HepG2 (cell line): ENCODE data around the gene SOCS1. TPM values are rescaled to one million over a fixed set of nuclear protein-coding genes. Genes with fewer than 3 reads are reported as not detected.

Source experiments
- ARNT2 ChIP-seq: sonication (generic); formaldehyde crosslinking; IDR thresholded peaks from 2 replicates; pipeline ENCODE4 v1.8.0; 2022; ENCODE audit warnings: mild to moderate bottlenecking, low read depth, missing genetic modification reagents, moderate library complexity
- BRD4 ChIP-seq: sonication (generic); formaldehyde crosslinking; IDR thresholded peaks from 2 replicates; pipeline ENCODE4 v1.4.0; 2020; ENCODE audit warnings: missing genetic modification reagents
- ETV5 ChIP-seq: IDR thresholded peaks from 2 replicates; pipeline ENCODE4 v1.6.1; 2018; ENCODE audit warnings: missing biosample characterization, missing genetic modification reagents, inconsistent platforms, borderline replicate concordance
- HDAC1 ChIP-seq: sonication (generic); formaldehyde crosslinking; IDR thresholded peaks from 2 replicates; pipeline ENCODE4 v1.5.1; 2020; ENCODE audit warnings: mild to moderate bottlenecking, missing genetic modification reagents
- HMGXB4 ChIP-seq, 2 experiments: sonication (generic) in 1 of 2; formaldehyde crosslinking in 1 of 2; IDR thresholded peaks; 2 replicates each; pipeline versions ENCODE4 v1.4.0 to v1.6.1; 2018 to 2020; ENCODE audit warnings: missing genetic modification reagents in 2 of 2, borderline replicate concordance in 1 of 2, low read depth in 1 of 2, mild to moderate bottlenecking in 1 of 2, missing biosample characterization in 1 of 2
- KDM5B ChIP-seq: sonication (generic); formaldehyde crosslinking; IDR thresholded peaks from 2 replicates; pipeline ENCODE4 v1.4.0; 2020; ENCODE audit warnings: missing genetic modification reagents, mild to moderate bottlenecking, borderline replicate concordance
- MED1 ChIP-seq: sonication (generic); formaldehyde crosslinking; IDR thresholded peaks from 2 replicates; pipeline ENCODE4 v1.4.0; 2020; ENCODE audit warnings: missing genetic modification reagents
- MLX ChIP-seq: IDR thresholded peaks from 2 replicates; pipeline ENCODE4 v1.6.1; 2016
- MTF1 ChIP-seq: sonication (generic); formaldehyde crosslinking; IDR thresholded peaks from 2 replicates; pipeline ENCODE4 v1.5.0; 2020; ENCODE audit warnings: missing genetic modification reagents
- NAIF1 ChIP-seq: sonication (generic); formaldehyde crosslinking; IDR thresholded peaks from 2 replicates; pipeline ENCODE4 v1.5.0; 2020; ENCODE audit warnings: mild to moderate bottlenecking, missing genetic modification reagents, borderline replicate concordance
- PATZ1 ChIP-seq: sonication (generic); formaldehyde crosslinking; IDR thresholded peaks from 2 replicates; pipeline ENCODE4 v1.4.0; 2020; ENCODE audit warnings: missing genetic modification reagents
- SAP130 ChIP-seq: IDR thresholded peaks from 2 replicates; pipeline ENCODE4 v1.6.1; 2016; ENCODE audit warnings: low read depth
- SMAD9 ChIP-seq: sonication (generic); formaldehyde crosslinking; IDR thresholded peaks from 2 replicates; pipeline ENCODE4 v1.5.1; 2020; ENCODE audit warnings: mild to moderate bottlenecking, missing genetic modification reagents
- TEF ChIP-seq: sonication (generic); formaldehyde crosslinking; IDR thresholded peaks from 2 replicates; pipeline ENCODE4 v1.5.0; 2020; ENCODE audit warnings: missing genetic modification reagents
- YEATS2 ChIP-seq: sonication (generic); formaldehyde crosslinking; IDR thresholded peaks from 2 replicates; pipeline ENCODE4 v1.4.0; 2020; ENCODE audit warnings: missing genetic modification reagents, borderline replicate concordance
- ZBTB42 ChIP-seq: sonication (generic); formaldehyde crosslinking; IDR thresholded peaks from 2 replicates; pipeline ENCODE4 v1.5.0; 2020; ENCODE audit warnings: mild to moderate bottlenecking, missing genetic modification reagents
- ZBTB7B ChIP-seq: sonication (generic); formaldehyde crosslinking; IDR thresholded peaks from 2 replicates; pipeline ENCODE4 v1.4.0; 2020; ENCODE audit warnings: missing genetic modification reagents
- ZMYM3 ChIP-seq: sonication (generic); formaldehyde crosslinking; IDR thresholded peaks from 2 replicates; pipeline ENCODE4 v1.5.1; 2020; ENCODE audit warnings: mild to moderate bottlenecking, missing genetic modification reagents
- ZNF121 ChIP-seq: sonication (generic); formaldehyde crosslinking; IDR thresholded peaks from 2 replicates; pipeline ENCODE4 v1.5.0; 2020; ENCODE audit warnings: mild to moderate bottlenecking, missing genetic modification reagents
- ZNF296 ChIP-seq: sonication (generic); formaldehyde crosslinking; conservative IDR thresholded peaks from 2 replicates; pipeline ENCODE4 v1.5.0; 2020; ENCODE audit warnings: mild to moderate bottlenecking, missing genetic modification reagents
- ZNF329 ChIP-seq: sonication (generic); formaldehyde crosslinking; IDR thresholded peaks from 2 replicates; pipeline ENCODE4 v1.9.0; 2021; ENCODE audit warnings: low read depth, mild to moderate bottlenecking, missing genetic modification reagents
- ZNF451 ChIP-seq: sonication (generic); formaldehyde crosslinking; IDR thresholded peaks from 2 replicates; pipeline ENCODE4 v1.5.0; 2020; ENCODE audit warnings: mild to moderate bottlenecking, missing genetic modification reagents
- ZNF556 ChIP-seq: sonication (generic); formaldehyde crosslinking; IDR thresholded peaks from 2 replicates; pipeline ENCODE4 v1.4.0; 2020; ENCODE audit warnings: mild to moderate bottlenecking, missing genetic modification reagents, borderline replicate concordance
- ZNF597 ChIP-seq: sonication (generic); formaldehyde crosslinking; IDR thresholded peaks from 2 replicates; pipeline ENCODE4 v1.5.0; 2020; ENCODE audit warnings: missing genetic modification reagents
- polyA plus RNA-seq, 8 experiments: library from polyadenylated mRNA; depleted of rRNA in 3 of 8; stranded (reverse) in 7 of 8; unstranded in 1 of 8; fragments of >200 nt; fragmentation: Illumina TruSeq in 4 of 8; extraction: Trizol in 4 of 8; gene quantifications; 2 replicates each; pipeline versions ENCODE4 v1.2.1 to v1.2.3, GENCODE V29; 2011 to 2016; ENCODE audit warnings: low read depth in 4 of 8, missing spikeins in 1 of 8, mixed read lengths in 1 of 8; ENCODE audit not compliant: insufficient read depth in 1 of 8
- total RNA-seq, 5 experiments: library from RNA; depleted of rRNA; stranded (reverse); fragments of >200 nt; fragmentation: Illumina TruSeq; extraction: Trizol; gene quantifications; 2 replicates each; pipeline ENCODE4 v1.2.3, GENCODE V29; 2016; ENCODE audit warnings: low read depth in 1 of 5

The SOCS1 gene
- total and polyA plus RNA-seq, 2 of the 13 experiments (the other 11 are each of a cell fraction or from before 2014, with no cell fraction given): 5.3 to 6.3 TPM

DNA sequence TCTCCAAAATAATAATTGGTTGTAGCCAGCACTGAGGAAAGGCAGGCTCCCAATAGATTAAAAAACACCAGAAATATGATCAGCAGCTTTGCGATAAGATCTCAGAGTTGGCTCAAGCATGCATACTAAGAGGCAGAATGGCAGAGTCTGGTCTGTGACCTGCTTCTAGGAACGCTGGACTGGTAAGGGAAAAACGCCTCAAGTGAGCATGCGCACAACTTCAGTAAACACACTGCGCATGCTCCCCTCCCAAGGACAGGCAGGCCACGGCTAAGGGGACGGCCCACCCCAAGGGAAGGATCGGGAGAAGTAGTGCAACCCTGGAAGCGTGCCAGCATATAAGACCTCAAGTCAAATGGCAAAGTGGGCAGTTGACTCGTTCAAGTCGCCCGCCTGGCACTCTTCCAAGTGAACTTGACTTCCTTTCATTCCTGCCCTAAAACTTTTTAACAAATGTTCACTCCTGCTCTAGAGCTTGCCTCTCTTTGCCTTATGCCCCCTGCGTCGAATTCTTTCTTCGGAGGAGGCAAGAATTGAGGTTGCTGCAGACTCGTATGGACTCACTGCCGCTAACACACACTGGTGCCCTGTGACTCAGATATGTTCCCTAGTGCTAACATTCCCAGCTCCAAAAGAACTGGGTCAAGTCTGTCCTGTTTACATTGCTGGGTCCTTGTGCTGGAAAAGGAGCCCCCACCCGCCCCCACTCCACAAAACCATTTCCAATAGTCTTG, 47.6 kb upstream of the SOCS1 start (continued):
- TF ChIP-seq ZNF556 (CRISPR knock-in tag) (peak; percentile 32; the same call in 1 of the 2 replicates), MTF1 (CRISPR knock-in tag) (no peak), ZNF296 (CRISPR knock-in tag) (no peak), NAIF1 (CRISPR knock-in tag) (no peak), HMGXB4 (CRISPR knock-in tag; IDR thresholded peaks at IDR 0.05; ENCODE audit: borderline replicate concordance in 1 of 2, low read depth in 1 of 2) (0 out of 4 replicates have a peak, but pooled peaks of 1 of the 2 experiments have one; percentile 19), HDAC1 (CRISPR knock-in tag) (0 out of 2 replicates have a peak, but pooled peaks have one; percentile 16), ETV5 (CRISPR knock-in tag) (0 out of 2 replicates have a peak, but pooled peaks have one; percentile 5), ZNF451 (peak; percentile 58; the same call in 1 of the 2 replicates), ARNT2 (CRISPR knock-in tag) (0 out of 2 replicates have a peak, but pooled peaks have one; percentile 35), TEF (CRISPR knock-in tag) (no peak), MLX (CRISPR knock-in tag) (no peak), ZBTB7B (CRISPR knock-in tag) (0 out of 2 replicates have a peak, but pooled peaks have one; percentile 43), PATZ1 (CRISPR knock-in tag) (peak; percentile 63; the same call in 1 of the 2 replicates), ZMYM3 (0 out of 2 replicates have a peak, but pooled peaks have one; percentile 59), YEATS2 (CRISPR knock-in tag) (no peak), ZBTB42 (CRISPR knock-in tag) (no peak), SMAD9 (CRISPR knock-in tag) (no peak), ZNF329 (CRISPR knock-in tag) (no peak), SAP130 (CRISPR knock-in tag) (no peak), ZNF121 (CRISPR knock-in tag) (no peak), BRD4 (CRISPR knock-in tag) (no peak), ZNF597 (CRISPR knock-in tag) (no peak), MED1 (CRISPR knock-in tag) (0 out of 2 replicates have a peak, but pooled peaks have one; percentile 34), KDM5B (CRISPR knock-in tag) (0 out of 2 replicates have a peak, but pooled peaks have one; percentile 7)
